IPS DF 4.7 (cell line): ENCODE results near the gene TBC1D22B.

ENCODE experiments used
- DNase-seq: peaks from one replicate; pipeline ENCODE4 v3.0.0-alpha.2; 2013; ENCODE audit warnings: low spot score; ENCODE audit errors: extremely low read depth

TBC1D22B gene

DNA sequence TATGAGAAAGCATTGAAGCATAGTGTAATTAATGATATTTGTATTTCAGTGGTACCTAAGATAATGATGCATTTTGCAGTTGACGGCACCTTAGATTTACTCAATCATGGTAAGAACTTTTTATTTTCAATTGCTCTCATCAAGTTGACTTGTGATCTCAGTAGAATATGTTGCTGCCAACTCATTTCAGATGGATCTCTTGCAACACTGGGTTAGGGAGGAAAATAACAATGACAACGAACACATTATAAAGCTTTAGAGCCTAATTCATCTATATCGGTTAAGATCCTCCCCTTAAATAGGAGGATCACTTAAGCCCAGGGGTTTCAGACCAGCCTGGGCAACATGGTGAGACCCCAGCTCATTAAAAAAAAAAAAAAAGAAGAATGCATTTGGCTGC is 18.0 kb upstream of the TBC1D22B start:
- DNase-seq: no peak

DNA sequence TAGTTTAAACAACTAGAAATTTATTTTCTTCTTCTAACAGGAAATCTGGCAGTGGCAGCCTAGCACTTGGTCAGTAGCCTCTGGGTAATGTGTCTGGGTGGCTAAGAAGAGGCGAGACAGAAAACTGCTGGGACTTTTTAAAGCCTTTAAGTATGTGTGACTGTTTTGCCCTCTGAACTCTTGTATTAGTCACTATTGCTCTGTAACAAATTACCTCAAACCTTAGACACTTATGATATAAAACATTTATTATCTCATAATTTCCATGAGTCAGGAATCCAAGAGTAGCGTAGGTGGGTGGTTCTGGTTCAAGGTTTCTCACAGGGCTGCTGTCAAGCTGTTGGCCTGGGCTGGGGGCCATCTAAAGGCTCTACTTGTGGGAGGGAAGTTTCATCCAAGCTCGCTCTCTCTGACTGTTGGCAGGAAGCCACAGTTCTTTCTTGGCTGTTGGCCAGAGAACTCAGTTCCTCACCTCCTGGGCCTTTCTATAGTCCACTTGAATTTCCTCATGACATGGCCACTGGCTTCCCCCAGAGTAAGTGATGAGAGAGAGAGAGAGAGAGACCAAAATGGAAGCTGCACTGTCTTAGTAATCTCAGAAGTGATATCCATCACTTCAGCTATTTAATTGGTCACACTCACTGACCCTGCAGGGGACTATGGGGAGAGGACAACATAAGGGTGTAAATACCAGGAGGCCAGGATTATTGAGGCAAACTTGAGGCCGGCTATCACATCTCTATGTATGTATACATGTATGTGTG is 17.4 kb upstream of the TBC1D22B start:
- no peak for DNase-seq

DNA sequence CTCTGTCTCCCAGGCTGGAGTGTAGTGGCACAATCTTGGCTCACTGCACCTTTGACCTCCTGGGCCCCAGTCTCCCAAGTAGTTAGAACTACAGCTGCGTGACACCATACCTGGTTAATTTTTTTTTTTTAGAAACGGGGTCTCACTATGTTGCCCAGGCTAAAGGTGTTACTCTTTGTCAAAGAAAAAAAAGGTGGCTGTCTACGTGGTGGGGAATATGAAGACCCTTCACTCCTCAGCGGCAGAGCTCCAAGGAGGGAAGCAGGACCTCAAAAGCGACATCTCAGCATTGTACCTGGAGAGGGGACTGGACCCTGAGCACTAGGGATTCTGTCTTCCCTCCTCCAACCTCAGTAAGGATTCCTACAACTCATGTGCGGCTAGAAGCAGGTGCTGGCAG is 16.4 kb upstream of the TBC1D22B start:
- no peak for DNase-seq

DNA sequence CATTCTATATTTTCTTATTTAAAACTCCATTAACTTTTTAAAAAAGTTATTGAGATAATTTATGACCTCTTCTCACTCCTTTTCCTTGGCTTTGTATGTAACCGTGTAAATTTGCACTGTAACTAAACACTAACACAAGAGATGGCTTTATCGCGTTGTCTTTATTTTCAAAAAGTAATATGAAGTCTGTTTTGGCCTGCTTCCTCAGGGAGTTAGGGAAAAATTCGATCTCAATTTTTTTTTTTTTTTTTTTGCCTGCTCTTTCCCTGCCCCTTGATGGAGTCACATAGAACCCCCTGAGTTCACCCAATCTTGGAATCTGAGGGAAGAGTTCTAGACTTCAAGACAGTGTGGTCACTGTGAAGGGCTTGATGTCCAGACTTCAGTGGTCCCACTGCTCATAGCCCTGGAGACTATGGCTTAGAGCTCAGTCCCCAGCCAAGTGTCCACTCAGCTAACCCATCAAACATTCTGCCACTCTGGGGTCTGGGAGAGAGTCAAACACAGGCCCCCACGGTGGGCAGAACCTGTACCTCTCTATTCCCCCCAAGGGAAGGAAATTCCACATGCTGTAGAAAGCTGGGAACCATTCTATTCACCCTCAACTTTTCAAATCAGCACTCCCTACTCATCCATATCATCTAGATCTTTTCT is 15.7 kb upstream of the TBC1D22B start:
- DNase-seq: no peak

DNA sequence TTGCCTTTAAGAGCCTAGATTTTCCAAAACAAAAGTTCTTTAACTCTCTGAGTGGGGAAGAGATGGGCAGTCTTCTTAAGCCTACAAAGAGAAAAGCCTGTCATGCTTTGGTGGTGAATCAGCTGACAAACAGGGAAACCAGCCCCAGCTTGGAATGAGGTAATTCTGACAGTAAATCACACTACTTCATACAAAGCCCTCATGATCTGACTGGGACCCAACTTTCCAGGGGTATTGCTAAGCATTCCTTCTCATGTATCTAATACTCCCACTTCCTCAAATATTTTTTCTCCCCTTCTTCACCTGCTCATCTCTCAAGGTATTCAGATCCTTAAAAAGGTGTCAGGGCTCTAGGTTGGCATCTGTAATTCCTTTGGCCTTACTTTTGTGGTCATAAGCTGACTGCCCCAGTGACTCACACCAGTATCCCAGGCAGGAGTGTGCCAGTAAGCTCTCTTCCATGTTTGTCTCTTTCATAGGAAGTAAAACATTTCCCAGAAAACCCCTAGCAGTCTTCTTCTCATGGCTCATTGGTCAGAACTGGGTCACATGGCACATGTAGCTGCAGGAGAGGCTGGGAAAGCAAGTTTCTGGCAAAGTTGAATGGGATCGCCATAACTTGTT is 15.0 kb upstream of the TBC1D22B start:
- DNase-seq: no peak

DNA sequence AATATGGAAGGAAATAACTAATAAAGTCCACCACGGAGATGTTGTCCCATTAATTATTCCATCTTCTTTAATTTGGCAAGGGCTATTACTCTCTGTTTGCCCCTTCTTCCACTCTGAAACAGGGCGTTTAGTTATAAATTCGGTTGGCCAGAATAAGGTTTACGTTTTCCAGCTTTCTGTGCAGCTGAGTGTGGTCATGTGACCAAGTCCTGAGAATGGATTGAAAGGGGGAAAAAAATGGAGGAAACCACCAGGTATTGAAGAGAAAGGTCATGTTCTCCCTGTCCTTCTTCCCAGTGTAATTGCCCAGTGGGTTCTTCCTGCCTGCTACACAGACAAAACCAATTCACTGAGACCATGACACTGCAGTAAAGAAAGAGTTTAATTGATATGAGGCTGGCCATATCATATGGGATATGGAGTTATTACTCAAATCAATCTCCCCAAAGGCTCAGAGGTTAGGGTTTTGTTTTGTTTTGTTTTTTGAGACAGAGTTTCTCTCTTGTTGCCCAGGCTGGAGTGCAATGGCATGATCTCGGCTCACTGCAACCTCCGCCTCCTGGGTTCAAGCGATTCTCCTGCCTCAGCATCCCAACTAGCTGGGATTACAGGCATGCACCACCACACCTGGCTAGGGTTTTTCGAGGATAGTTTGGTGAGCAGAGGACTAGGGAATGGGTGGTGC is 14.3 kb upstream of the TBC1D22B start:
- no peak for DNase-seq

DNA sequence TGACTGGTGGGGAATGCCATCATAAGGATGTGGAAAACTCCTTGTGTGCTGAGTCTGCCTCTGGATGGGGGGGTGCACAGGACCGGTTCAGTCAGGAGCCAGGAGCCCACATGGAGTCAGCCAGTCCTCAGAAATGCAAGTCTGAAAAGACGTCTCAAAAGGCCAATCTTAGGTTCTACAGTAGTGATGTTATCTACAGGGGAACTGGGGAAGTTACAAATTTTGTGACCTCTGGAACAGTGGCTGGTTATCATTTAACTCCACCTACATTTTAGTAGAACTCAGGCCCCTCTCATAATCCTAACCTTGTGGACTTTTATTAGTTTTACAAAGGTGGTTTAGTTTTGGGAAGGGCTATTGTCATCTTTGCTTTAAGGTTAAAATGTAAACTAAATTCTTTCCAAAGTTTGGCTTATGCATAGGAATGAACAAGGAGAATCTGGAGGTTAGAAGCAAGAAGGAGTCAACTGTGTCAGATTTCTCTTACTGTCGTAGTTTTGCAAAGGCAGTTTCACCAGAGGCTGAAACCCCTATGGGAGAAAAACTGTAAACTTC is 13.7 kb upstream of the TBC1D22B start:
- DNase-seq: no peak

DNA sequence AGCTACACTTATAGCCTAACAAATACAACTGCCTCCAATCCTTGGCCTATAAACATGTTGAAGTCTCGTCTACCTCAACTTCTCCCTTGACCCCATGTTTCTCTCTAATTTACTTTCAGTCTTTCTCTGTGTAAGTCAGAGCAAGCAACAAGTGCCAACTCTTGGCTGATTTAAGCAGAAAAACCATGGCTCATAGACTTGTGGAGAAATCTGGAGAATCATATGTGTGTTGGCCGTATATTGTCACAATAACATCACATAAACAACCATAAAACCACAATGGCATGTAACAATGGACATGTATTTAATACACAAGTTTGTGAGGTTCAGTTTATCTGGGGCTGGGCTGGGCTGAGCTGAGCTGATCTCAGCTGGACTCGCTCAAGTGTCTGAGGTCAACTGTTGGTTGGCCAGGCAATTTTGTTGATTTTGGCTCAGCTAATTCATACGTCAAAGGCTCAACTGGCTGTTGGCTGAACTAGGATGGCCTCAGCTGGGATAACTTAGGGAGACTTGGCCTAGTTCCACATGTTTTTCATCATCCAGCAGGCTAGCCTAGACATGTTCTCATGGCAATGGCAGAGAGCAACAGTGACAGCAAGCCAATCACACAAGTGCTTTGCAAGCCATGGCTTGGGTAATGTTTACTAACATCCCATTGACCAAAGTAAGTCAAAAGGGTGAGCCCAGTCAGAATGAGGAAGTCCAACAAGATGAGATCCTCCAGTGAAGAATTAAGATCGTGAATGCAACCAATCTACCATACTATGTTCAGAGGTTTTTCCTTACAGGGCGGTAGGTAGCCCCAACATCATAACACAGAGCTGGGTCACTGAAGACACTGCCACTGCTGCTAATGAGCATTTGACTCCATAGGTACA is 12.9 kb upstream of the TBC1D22B start:
- DNase-seq: no peak

DNA sequence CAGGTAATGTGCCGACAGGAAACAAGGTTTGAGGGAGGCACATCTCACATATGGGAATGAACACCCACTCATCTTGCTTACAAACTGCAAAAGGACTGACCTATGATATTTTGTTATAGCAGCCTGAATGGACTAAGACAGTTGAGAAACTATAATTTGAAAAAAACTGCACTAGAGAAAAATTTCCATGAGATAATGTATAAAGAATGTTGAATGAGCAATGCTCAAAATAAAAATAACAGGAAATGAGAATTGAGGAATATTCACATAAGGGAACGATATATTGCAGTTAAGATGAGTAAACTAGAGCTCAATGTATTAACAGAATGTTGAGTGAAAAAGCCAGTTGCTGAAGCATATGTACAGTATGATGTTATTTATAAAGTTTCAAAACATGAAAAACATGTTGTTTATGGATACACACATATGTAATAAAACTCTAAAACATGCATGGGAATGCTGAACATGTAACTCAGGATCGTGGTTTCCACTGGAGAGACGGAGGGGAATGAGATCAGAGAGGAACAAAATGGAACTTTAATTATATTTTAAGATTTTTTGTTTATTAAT is 6.3 kb upstream of the TBC1D22B start:
- no peak for DNase-seq

DNA sequence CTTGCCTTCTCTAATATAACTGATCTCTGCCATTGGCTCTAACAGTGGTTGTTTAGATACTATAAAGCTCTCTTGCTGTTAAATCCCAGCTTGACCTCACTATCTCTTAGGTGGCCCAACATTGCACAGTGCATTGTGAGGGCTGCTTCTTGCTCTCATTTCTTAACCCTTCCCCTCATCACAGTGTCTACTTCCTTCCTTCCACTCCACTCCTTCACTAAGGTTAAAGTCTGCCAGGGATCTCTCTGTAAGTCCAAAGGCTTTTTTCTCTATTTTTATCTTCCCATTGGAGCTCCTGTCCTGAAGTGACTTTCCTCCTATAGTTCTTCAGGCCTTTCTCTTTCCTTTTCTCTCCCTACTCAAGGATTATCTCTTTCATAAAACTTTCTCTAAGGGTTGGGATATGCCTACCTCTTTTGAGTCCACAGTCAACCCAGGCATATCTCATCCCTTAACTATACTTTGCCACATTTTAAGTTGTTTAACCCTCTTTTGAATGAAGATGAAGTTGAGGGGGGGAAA is 4.0 kb upstream of the TBC1D22B start:
- DNase-seq: no peak

DNA sequence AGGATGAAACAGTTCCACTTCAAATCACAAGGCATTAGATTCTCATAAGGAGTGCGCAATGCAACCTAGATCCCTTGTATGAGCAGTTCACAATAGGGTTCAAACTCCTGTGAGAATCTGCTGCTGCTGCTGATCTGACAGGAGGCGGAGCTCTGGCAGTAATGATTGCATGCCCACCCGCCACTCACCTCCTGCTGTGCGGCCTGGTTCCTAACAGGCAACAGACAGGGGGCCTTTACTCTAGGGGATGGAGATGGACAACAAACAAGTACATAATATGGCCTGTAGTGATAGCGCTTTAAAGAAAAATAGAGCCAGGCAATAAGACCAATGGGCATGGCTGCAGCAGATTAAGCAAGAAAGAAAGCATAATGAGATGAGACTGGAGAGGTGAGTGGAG is 2.7 kb upstream of the TBC1D22B start:
- DNase-seq: no peak

DNA sequence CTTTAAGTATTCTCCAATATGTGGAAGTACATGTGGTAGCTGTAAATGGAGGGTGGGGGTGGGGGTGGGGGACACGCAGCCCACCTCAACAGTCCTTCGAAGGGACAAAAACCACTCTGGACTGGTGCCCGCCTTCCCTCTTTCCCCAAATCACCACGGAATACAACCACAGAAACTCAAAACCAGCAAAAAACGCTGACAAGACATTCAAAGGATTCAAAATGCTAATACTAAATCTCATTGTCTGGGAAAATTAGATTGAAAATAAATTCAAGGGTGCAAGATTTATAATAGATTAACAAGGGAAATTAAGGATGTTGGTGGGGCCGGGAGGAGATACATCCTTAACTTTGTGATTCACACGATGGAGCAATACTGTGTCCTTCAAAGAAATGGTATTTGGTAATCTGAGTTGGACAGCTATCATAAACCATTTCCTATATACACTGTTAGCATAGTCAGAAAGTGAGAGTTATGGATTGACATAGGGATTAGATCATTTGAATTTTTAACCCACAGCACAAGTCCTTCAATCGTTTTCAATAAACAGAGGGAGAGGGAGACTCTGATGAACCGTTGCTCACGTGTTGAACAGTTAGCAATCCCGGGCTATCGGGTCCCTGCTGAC is 766 bp upstream of the TBC1D22B start:
- no peak for DNase-seq

DNA sequence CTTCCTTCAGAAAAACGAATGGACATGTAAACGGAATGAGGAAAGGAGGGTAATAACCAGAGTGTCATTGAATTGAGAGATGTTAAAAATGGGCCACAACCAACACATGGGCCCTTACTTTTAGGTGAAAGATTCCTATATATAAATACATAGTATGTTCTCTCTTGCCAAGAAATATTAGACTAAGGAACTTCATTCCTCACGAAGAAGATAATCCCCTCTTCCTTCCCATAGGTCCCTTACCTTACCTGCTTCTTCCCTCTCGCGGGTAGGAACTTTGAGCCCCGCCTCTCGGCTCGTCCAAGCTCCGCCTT is 295 bp upstream of the TBC1D22B start:
- DNase-seq: peak; percentile 87

DNA sequence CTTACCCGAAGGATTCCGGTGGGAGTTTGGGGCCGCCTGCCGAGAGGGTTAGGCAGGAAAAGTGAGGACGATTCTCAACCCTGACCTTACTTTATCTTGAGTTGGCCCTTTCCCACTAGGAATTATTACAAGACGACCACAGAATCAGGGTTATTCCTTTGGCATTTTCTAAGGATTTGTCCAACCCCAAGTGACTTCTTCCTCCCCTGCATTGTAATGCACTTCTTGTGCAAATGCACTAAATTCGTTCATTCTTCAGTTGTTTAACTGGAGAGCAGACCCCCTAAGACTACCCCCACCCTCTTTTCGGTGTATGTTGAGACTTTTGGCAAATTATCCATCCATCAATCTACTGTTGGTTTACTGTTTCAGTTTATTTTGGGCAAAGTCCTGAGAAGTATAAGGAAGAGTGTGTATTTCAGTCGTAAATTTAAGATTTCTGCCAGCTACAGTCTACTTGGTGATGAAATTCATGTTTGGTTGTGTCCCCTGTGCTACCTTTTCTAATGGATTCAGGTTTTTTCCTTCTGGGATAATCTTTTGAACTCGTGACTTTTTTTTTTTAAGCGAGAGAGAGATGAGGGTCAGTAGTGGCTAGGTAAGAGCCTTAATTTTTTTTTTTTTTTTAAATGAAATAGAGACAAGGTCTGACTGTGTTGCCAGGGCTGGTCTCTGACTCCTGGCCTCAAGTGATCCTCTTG is 983 bp downstream of the TBC1D22B start:
- DNase-seq: no peak

DNA sequence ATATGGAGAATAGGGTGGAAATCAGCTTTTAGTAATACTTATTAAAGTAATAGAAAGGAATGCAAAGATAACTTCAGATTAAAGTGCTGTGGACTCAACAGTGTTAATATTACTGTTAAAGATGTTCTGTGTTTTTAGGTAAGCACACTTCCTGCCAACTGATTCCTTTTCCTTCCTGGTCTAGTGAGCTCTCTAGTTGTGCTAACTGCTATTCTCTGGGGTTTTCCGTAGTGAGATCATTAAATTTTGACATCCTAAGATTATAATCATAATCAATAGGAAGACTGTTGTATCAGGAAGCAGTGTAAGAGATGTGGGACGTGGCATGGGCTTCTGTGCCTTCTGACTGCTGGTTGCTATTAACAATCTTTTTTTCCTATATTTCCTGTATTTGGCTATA is 1.6 kb downstream of the TBC1D22B start:
- no peak for DNase-seq

DNA sequence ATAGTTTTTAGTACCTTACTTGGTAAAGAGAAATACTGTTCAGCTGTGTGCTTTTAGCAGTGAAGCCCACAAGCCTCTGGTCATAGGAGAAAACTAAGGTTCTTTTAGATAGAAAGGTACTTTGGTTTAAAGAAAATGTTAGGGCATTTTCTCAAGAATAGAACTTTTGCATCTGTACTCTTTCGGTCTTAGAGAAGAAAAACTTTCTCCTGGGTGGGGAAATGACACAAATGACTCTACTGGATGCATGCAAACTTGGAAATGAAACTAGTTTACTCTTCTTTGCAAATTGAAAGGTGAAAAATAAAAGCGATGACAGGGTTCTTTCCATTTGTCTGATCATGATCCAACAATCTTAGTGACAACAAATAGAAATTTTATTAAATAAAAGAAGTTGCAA is 2.5 kb downstream of the TBC1D22B start:
- no peak for DNase-seq

DNA sequence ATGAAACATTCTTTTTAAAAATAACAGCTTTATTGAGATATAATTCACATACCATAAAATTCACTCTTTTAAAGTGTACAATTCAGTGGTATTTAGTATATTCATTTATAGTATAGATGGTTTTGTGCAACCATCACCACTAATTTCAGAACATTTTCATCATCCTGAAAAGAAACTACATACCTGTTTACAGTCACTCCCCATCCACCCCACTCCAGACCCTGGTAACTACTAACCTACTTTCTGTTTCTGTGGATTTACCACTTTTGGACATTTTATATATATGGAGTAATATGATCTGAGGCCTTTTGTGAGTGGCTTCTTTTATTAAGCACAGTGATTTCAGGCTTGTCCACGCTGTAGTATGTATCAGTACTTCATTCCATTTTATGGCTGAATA is 2.9 kb downstream of the TBC1D22B start:
- DNase-seq: no peak

DNA sequence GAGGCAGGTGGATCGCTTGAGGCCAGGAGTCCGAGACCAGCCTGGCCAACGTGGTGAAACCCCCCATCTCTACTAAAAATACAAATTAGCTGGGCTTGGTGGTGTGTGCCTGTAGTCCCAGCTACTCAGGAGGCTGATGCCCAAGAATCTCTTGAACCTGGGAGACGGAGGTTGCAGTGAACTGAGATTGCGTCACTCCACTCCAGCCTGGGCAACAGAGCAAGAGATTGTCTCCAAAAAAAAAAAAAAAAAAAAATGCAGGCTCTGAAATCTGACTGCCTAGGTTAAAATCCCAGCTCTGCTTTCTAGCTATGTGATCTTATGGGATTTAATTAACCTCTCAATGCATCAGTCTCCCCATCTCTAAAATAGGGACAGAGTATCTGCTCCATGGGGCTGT is 3.6 kb downstream of the TBC1D22B start:
- DNase-seq: no peak

DNA sequence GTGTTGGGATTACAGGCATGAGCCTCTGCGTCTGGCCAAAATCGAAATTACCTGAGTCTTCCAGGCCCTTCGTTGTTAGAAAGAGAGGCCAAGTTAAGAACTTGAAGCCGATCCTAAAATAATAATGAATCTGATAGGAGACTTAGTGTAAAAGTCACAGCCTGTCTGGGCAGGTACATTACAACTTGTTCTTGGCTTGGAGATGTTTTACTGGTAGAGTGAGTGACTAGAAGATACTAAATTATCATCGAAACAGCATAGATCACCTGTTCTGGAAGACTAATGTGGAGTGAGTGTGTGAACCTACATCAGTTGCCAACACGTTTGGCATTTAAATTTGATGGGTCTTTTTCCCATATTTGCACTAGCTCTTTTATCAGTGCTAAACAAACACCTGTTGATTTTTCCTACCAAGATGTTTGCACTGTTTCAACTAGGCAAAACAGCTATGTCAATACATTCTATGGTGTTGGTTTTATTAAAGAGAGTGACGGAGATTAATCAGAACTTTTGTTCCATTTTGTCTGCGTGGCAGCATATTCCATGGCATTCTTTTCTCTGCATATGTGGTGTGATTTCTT is 5.0 kb downstream of the TBC1D22B start:
- no peak for DNase-seq
